HFFc6 (cell line): ENCODE results near the gene MLN. TPM values are rescaled to one million over a fixed set of nuclear protein-coding genes. Genes with fewer than 3 reads are reported as not detected.

Source experiments
- DNase-seq: peaks from one replicate; pipeline ENCODE4 v3.0.0-alpha.2; 2018
- H3K27ac Mint-ChIP-seq: 2 replicates; pipeline ENCODE4 v1.8.0; 2020; ENCODE audit warnings: mild to moderate bottlenecking, mixed read lengths
- H3K27me3 Mint-ChIP-seq: 2 replicates; pipeline ENCODE4 v1.8.0; 2021; ENCODE audit warnings: mild to moderate bottlenecking, moderate library complexity, mixed read lengths; ENCODE audit not compliant: insufficient read depth
- H3K36me3 Mint-ChIP-seq: 2 replicates; pipeline ENCODE4 v1.8.0; 2021; ENCODE audit warnings: low read depth, mixed read lengths
- H3K4me1 Mint-ChIP-seq: 2 replicates; pipeline ENCODE4 v1.8.0; 2020; ENCODE audit warnings: low read depth, mixed read lengths
- H3K4me3 Mint-ChIP-seq: 2 replicates; pipeline ENCODE4 v1.8.0; 2020; ENCODE audit warnings: mild to moderate bottlenecking, moderate library complexity, mixed read lengths
- H3K9me3 Mint-ChIP-seq: 2 replicates; pipeline ENCODE4 v1.8.0; 2020; ENCODE audit warnings: mild to moderate bottlenecking, mixed read lengths
- CTCF ChIP-seq: fragments of 200-600 bp; sonication (generic); IDR thresholded peaks from 2 replicates; pipeline ENCODE4 v1.5.0; 2021; ENCODE audit warnings: antibody characterized with exemption, mild to moderate bottlenecking
- long read RNA-seq: library from polyadenylated mRNA; unstranded; transcript quantifications from one replicate; pipeline ENCODE4 v2.0.0, GENCODE V29; 2019
- total RNA-seq, 6 experiments: library from RNA; stranded (reverse); fragmentation: NEBNext Ultra II Directional; extraction: Animal tissue kit (Norgen Biotek cat#: 25700); gene quantifications; 2 replicates in 1 of 6; 3 replicates in 5 of 6; pipeline ENCODE4 v1.2.3, GENCODE V29; 2021

The MLN gene
- total RNA-seq, result not detected
- long read RNA-seq, result 0 reads

DNA sequence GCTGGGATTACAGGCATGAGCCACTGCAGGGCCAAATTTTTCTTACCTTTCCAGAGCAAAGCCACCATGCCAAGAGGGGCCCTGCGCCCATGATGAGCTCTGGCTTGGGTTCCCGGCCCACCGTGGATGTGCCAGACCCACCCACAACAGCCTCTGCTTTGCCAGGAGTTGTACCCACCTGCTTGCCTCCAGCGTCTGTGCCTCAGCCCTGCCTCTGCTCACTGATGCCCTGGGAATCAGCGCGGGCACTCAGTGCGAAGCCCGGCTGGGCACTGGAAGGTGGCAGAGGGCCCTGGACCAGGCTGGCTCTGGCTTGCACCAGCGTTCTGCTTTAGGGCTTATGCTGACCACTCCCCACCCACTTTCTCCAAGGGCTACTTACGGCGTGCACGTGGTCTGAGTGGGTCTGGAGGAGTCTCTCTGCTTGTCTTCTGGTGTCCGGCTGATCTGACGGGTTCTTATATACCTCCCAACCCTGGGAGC lies at the start of gene MLN:
TSS of gene MLN (minus strand) at position 433 of the 483 bp plus-strand sequence. CDS start 2,840 bp downstream, outside the sequence.
- TF ChIP-seq CTCF, result no peak
- Mint-ChIP-seq H3K9me3 (no peaks in the 10 kb centered on the region), H3K4me1 (no peaks in the 10 kb centered on the region), H3K36me3 (no peaks in the 10 kb centered on the region), H3K27ac (no peak within 1 kb of the TSS), H3K27me3 (peaks cover 47% of the 10 kb centered on the region), H3K4me3 (no peak within 1 kb of the TSS)
- DNase-seq, result no peak

DNA sequence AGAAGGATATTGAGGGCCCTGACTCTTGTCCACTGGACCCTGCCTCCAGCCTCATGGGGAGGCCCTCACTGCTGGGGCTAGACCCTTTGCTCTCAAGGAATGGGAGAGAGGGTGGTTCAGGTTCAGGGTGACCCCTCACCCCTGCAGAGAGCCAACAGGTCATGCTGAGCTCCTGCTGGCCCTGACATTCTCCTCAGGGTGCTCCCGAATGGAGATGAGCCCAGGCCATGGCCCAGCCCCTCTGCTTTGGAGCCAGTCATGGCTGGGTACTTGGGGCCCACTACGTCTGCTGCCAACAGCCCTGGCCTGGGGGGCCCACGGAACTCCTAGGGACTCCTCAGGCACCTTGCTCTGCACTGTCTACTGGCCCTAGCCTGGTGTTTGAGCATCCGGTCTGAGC lies 49.2 kb upstream of the MLN start:
- TF ChIP-seq CTCF, result no peak
- no peak for DNase-seq
- no peaks in the 10 kb centered on the region for H3K9me3 Mint-ChIP-seq
- H3K36me3 Mint-ChIP-seq, result no peaks in the 10 kb centered on the region
- H3K4me3 Mint-ChIP-seq, result no peak overlapping the region
- no peaks in the 10 kb centered on the region for H3K4me1 Mint-ChIP-seq
- peaks cover 18% of the 10 kb centered on the region for H3K27me3 Mint-ChIP-seq
- H3K27ac Mint-ChIP-seq, result no peak overlapping the region

GRCh38 chr6:33851959-33852358 lies 48.2 kb upstream of the MLN start:
- Mint-ChIP-seq H3K27ac (no peak overlapping the region), H3K36me3 (no peaks in the 10 kb centered on the region), H3K9me3 (no peaks in the 10 kb centered on the region), H3K4me3 (no peak overlapping the region), H3K27me3 (peaks cover 18% of the 10 kb centered on the region), H3K4me1 (peaks cover under 1% of the 10 kb centered on the region; the same call in 1 of the 2 replicates)
- DNase-seq, result no peak
- peak; percentile 73 for TF ChIP-seq CTCF

- peaks cover 10% of the 10 kb centered on the region for H3K4me1 Mint-ChIP-seq
- no peak for TF ChIP-seq CTCF
- no peaks in the 10 kb centered on the region for H3K9me3 Mint-ChIP-seq
- H3K4me3 Mint-ChIP-seq, result no peak overlapping the region
- H3K27me3 Mint-ChIP-seq, result peaks cover 16% of the 10 kb centered on the region
- no peak overlapping the region for H3K27ac Mint-ChIP-seq
- H3K36me3 Mint-ChIP-seq, result no peaks in the 10 kb centered on the region
- DNase-seq, result no peak
Observed at GRCh38 chr6:33850869-33851541, 47.2 kb upstream of the MLN start.

DNA sequence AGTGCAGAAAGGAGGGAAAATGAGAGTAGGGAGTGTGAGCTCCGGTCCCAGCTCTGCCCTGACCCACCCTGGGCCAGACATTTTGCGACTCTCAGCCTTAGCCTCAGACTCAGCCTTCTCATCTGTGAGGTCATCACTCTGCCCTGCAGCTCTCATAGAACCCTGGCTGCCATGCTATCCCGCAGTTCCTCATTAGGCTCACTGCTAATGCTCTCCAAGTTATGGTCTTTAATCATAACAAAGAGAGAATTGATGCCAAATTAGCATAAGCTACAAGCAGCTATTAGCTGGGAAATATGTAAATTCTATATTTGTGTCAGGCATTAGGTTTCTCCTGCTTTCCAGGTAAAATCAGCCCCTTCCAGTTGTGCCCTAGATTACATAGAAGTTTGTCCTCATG lies 46.5 kb upstream of the MLN start:
- H3K9me3 Mint-ChIP-seq, result no peaks in the 10 kb centered on the region
- no peak for DNase-seq
- TF ChIP-seq CTCF, result no peak
- peaks cover 17% of the 10 kb centered on the region for H3K4me1 Mint-ChIP-seq
- H3K36me3 Mint-ChIP-seq, result no peaks in the 10 kb centered on the region
- H3K27ac Mint-ChIP-seq, result no peak overlapping the region
- peaks cover 14% of the 10 kb centered on the region; the same call in 1 of the 2 replicates for H3K27me3 Mint-ChIP-seq
- no peak overlapping the region for H3K4me3 Mint-ChIP-seq
